HG03460 (cell line): ENCODE data around the gene FAM98C.
"Not testable (repeated sequence)": the region's sequence is repeated elsewhere in the genome, so short reads cannot be mapped to it uniquely, and the experiment has no call there.

Experiments
- ATAC-seq: cut with Tn5 transposase; IDR thresholded peaks from one replicate; pipeline ENCODE4 v1.9.1; 2021; ENCODE audit not compliant: unreplicated experiment

Gene FAM98C

GRCh38 chr19:38395381-38396114 lies 7.3 kb upstream of the FAM98C start:
- no peak for ATAC-seq

- ATAC-seq: no peak
Observed at GRCh38 chr19:38399081-38399480, 3.8 kb upstream of the FAM98C start.

- ATAC-seq: no peak
Observed at GRCh38 chr19:38399537-38399936, 3.4 kb upstream of the FAM98C start.

- ATAC-seq: no peak
Observed at GRCh38 chr19:38400361-38400760, 2.5 kb upstream of the FAM98C start.

GRCh38 chr19:38401148-38401547 lies 1.7 kb upstream of the FAM98C start:
- ATAC-seq: no peak

- no peak for ATAC-seq
Observed at GRCh38 chr19:38402623-38402966, 298 bp upstream of the FAM98C start.

GRCh38 chr19:38404858-38405257 lies 2.0 kb downstream of the FAM98C start:
- ATAC-seq: no peak

- ATAC-seq: no peak
Observed at GRCh38 chr19:38405276-38405675, 2.4 kb downstream of the FAM98C start.

GRCh38 chr19:38409631-38410133 lies 6.8 kb downstream of the FAM98C start:
- ATAC-seq: no peak

GRCh38 chr19:38410407-38410806 lies 7.5 kb downstream of the FAM98C start:
- ATAC-seq: not testable (repeated sequence)

GRCh38 chr19:38411041-38411712 lies 8.3 kb downstream of the FAM98C start:
- ATAC-seq: no peak

- not testable (repeated sequence) for ATAC-seq
Observed at GRCh38 chr19:38411898-38412297, 9.0 kb downstream of the FAM98C start.

- ATAC-seq: no peak
Observed at GRCh38 chr19:38412491-38412890, 9.6 kb downstream of the FAM98C start.

GRCh38 chr19:38412961-38413360 lies 10.1 kb downstream of the FAM98C start:
- no peak for ATAC-seq

- no peak for ATAC-seq
Observed at GRCh38 chr19:38413416-38413815, 10.5 kb downstream of the FAM98C start.

GRCh38 chr19:38417146-38417543 lies 14.3 kb downstream of the FAM98C start:
- ATAC-seq: no peak

GRCh38 chr19:38417544-38418506 lies 14.9 kb downstream of the FAM98C start:
- ATAC-seq: no peak

GRCh38 chr19:38420935-38421334 lies 18.0 kb downstream of the FAM98C start:
- no peak for ATAC-seq

GRCh38 chr19:38421856-38422255 lies 19.0 kb downstream of the FAM98C start:
- no peak for ATAC-seq

GRCh38 chr19:38422438-38422837 lies 19.5 kb downstream of the FAM98C start:
- ATAC-seq: no peak

- ATAC-seq: no peak
Observed at GRCh38 chr19:38424272-38424671, 21.4 kb downstream of the FAM98C start.
